GM21717 (cell line): ENCODE measurements around the gene SMAD6.
"Not testable (repeated sequence)": the region's sequence is repeated elsewhere in the genome, so short reads cannot be mapped to it uniquely, and the experiment has no call there.

Experiments used
- ATAC-seq: cut with Tn5 transposase; IDR thresholded peaks from one replicate; pipeline ENCODE4 v1.9.1; 2021; ENCODE audit warnings: mild to moderate bottlenecking, moderate library complexity; ENCODE audit not compliant: unreplicated experiment

Gene SMAD6

GRCh38 chr15:66674756-66675155 lies 27.3 kb upstream of the SMAD6 start:
- ATAC-seq = no peak

- ATAC-seq = no peak
Measured at GRCh38 chr15:66675446-66675845, 26.6 kb upstream of the SMAD6 start.

GRCh38 chr15:66677336-66677735 lies 24.7 kb upstream of the SMAD6 start:
- ATAC-seq = no peak

GRCh38 chr15:66679061-66679656 lies 22.9 kb upstream of the SMAD6 start:
- no peak for ATAC-seq

GRCh38 chr15:66679657-66680108 lies 22.4 kb upstream of the SMAD6 start:
- no peak for ATAC-seq

- ATAC-seq = no peak
Measured at GRCh38 chr15:66680502-66680901, 21.5 kb upstream of the SMAD6 start.

GRCh38 chr15:66681395-66681794 lies 20.6 kb upstream of the SMAD6 start:
- ATAC-seq = no peak

GRCh38 chr15:66682246-66682645 lies 19.8 kb upstream of the SMAD6 start:
- no peak for ATAC-seq

- ATAC-seq = no peak
Measured at GRCh38 chr15:66682865-66683264, 19.2 kb upstream of the SMAD6 start.

GRCh38 chr15:66684136-66684681 lies 17.8 kb upstream of the SMAD6 start:
- ATAC-seq = no peak

GRCh38 chr15:66685638-66686150 lies 16.3 kb upstream of the SMAD6 start:
- no peak for ATAC-seq

GRCh38 chr15:66690912-66691311 lies 11.1 kb upstream of the SMAD6 start:
- not testable (repeated sequence) for ATAC-seq

- no peak for ATAC-seq
Measured at GRCh38 chr15:66691727-66692126, 10.3 kb upstream of the SMAD6 start.

GRCh38 chr15:66692391-66692790 lies 9.6 kb upstream of the SMAD6 start:
- no peak for ATAC-seq

- ATAC-seq = no peak
Measured at GRCh38 chr15:66692808-66693596, 9.0 kb upstream of the SMAD6 start.

- no peak for ATAC-seq
Measured at GRCh38 chr15:66696770-66697169, 5.3 kb upstream of the SMAD6 start.

GRCh38 chr15:66698318-66698961 lies 3.6 kb upstream of the SMAD6 start:
- no peak for ATAC-seq

- no peak for ATAC-seq
Measured at GRCh38 chr15:66698971-66699370, 3.1 kb upstream of the SMAD6 start.

GRCh38 chr15:66700412-66700801 lies 1.6 kb upstream of the SMAD6 start:
- no peak for ATAC-seq

GRCh38 chr15:66700802-66701421 lies 1.1 kb upstream of the SMAD6 start:
- peak; percentile 54 for ATAC-seq

- peak; percentile 35 for ATAC-seq
Measured at GRCh38 chr15:66701422-66702034, 508 bp upstream of the SMAD6 start.
